Tibial nerve (tissue), 4 donors: ENCODE results near the gene CDC25C.

Experiments
- EP300 ChIP-seq, 2 donors: sonication (generic); formaldehyde crosslinking; IDR thresholded peaks; one replicate each; pipeline ENCODE4 v1.6.1; 2017; ENCODE audit warnings: antibody characterized with exemption in 2 of 2, mild to moderate bottlenecking in 1 of 2
- POLR2A ChIP-seq, 2 donors: fragments of 450-650 bp; IDR thresholded peaks; one replicate each; pipeline ENCODE4 v1.6.1; 2017; ENCODE audit warnings: antibody characterized with exemption in 2 of 2, mild to moderate bottlenecking in 2 of 2, moderate library complexity in 2 of 2
- TF ChIP-seq, protein P1 (sequence below), 5 experiments: fragments of 200-600 bp in 3 of 5; fragments of 450-650 bp in 2 of 5; sonication (generic) in 3 of 5; IDR thresholded peaks; one replicate each; pipeline ENCODE4 v1.5.1; 2016 to 2019; ENCODE audit warnings: antibody characterized with exemption in 5 of 5, mild to moderate bottlenecking in 3 of 5, moderate library complexity in 2 of 5

DNA sequence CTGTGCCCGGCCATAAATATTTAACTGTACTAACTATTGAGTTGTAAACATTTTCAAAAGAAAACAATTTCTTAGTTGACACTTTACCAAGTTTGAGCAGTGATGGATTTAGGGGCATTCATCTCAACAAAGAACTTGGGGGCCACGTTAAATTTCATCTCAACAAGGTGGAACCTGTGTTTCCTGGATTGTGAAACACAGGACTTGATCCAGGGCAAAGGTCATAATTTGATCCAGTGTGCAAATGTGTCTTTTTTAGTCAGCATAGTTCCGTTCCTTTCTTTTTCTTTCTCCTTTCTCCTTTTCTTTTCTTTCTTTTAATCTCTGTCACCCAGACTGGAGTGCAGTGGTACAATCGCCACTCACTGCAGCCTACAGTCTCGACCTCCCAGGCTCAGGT is 60.3 kb downstream of the CDC25C start:
- TF ChIP-seq, protein P1, sequence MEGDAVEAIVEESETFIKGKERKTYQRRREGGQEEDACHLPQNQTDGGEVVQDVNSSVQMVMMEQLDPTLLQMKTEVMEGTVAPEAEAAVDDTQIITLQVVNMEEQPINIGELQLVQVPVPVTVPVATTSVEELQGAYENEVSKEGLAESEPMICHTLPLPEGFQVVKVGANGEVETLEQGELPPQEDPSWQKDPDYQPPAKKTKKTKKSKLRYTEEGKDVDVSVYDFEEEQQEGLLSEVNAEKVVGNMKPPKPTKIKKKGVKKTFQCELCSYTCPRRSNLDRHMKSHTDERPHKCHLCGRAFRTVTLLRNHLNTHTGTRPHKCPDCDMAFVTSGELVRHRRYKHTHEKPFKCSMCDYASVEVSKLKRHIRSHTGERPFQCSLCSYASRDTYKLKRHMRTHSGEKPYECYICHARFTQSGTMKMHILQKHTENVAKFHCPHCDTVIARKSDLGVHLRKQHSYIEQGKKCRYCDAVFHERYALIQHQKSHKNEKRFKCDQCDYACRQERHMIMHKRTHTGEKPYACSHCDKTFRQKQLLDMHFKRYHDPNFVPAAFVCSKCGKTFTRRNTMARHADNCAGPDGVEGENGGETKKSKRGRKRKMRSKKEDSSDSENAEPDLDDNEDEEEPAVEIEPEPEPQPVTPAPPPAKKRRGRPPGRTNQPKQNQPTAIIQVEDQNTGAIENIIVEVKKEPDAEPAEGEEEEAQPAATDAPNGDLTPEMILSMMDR (IDR thresholded peaks at IDR 0.05), result no peak
- TF ChIP-seq EP300 (IDR thresholded peaks at IDR 0.05) (no peak), POLR2A (IDR thresholded peaks at IDR 0.05) (no peak)
